ENCODE results near the gene HSD17B12. TPM values are rescaled to one million over a fixed set of nuclear protein-coding genes. Genes with fewer than 3 reads are reported as not detected.
A peak's percentile ranks its signal among the peaks of the same experiment; 100 is the strongest.

Gene HSD17B12
- total RNA-seq, 1 experiment from 2014 or later: 112 TPM

GRCh38 chr11:43812471-43812870, 131.9 kb downstream of the HSD17B12 start:
- H2AFZ ChIP-seq: no peak overlapping the region
- no peak overlapping the region for H3K4me3 ChIP-seq
- no peak overlapping the region for H3K4me2 ChIP-seq
- BruUV-seq (replicated peaks): no TSS peak
- POLR2A ChIA-PET (ENCODE audit: unreplicated experiment): no interaction called here
- H3K27ac ChIP-seq: no peak overlapping the region
- peaks cover 11% of the 10 kb centered on the region for H3K36me3 ChIP-seq (ENCODE audit: low read depth)
- H3K9me3 ChIP-seq (ENCODE audit: insufficient read depth, low read depth): no peaks in the 10 kb centered on the region
- H3K27me3 ChIP-seq (ENCODE audit: insufficient read depth, low read depth): no peaks in the 10 kb centered on the region
- intact Hi-C loops (cut with micrococcal nuclease; ENCODE audit: unreplicated experiment): no loop called here
- H3K9me2 ChIP-seq (ENCODE audit: insufficient read depth): no peaks in the 10 kb centered on the region
- no peak for DNase-seq
- no peak for TF ChIP-seq EZH2 (IDR thresholded peaks at IDR 0.05; ENCODE audit: low read depth)
- TF ChIP-seq, protein P1, sequence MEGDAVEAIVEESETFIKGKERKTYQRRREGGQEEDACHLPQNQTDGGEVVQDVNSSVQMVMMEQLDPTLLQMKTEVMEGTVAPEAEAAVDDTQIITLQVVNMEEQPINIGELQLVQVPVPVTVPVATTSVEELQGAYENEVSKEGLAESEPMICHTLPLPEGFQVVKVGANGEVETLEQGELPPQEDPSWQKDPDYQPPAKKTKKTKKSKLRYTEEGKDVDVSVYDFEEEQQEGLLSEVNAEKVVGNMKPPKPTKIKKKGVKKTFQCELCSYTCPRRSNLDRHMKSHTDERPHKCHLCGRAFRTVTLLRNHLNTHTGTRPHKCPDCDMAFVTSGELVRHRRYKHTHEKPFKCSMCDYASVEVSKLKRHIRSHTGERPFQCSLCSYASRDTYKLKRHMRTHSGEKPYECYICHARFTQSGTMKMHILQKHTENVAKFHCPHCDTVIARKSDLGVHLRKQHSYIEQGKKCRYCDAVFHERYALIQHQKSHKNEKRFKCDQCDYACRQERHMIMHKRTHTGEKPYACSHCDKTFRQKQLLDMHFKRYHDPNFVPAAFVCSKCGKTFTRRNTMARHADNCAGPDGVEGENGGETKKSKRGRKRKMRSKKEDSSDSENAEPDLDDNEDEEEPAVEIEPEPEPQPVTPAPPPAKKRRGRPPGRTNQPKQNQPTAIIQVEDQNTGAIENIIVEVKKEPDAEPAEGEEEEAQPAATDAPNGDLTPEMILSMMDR (conservative IDR thresholded peaks at IDR 0.05): no peak
- H3K79me2 ChIP-seq (ENCODE audit: low read depth): no peaks in the 10 kb centered on the region
- no peaks in the 10 kb centered on the region for H3K4me1 ChIP-seq (replicated peaks; ENCODE audit: insufficient read depth)
- no peaks in the 10 kb centered on the region for H3F3A ChIP-seq (ENCODE audit: insufficient read depth, low read depth)
- CTCF ChIA-PET: no interaction called here
- H4K20me1 ChIP-seq (ENCODE audit: insufficient read depth): 0 out of 2 replicates have a peak, but pooled peaks cover 3% of the 10 kb centered on the region

DNA sequence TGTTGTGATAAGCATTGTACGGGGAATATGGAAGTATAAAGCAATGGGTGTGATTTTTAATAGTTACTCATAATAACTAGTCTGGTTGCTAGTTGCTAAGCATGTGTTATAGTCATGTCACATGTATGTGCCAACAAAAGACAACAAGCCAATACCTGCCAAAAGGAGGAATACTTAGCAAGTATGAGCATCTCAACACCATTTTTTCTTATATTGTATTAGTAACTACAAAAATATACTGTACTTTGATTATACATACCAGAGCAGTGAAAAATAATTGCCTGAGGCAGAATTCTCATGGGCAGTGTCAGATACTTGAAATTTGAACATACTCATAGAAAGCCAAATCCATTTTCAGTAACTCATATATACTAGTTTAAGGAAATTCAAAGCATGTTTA, 137.7 kb downstream of the HSD17B12 start:
- Histone ChIP-seq H3K4me1 (replicated peaks; ENCODE audit: insufficient read depth) (peaks cover 13% of the 10 kb centered on the region), H3K36me3 (ENCODE audit: low read depth) (peaks cover 21% of the 10 kb centered on the region), H3K9me2 (ENCODE audit: insufficient read depth) (no peaks in the 10 kb centered on the region; the same call in 1 of the 2 replicates), H3K27ac (no peak overlapping the region), H3K9me3 (ENCODE audit: insufficient read depth, low read depth) (no peaks in the 10 kb centered on the region), H3F3A (ENCODE audit: insufficient read depth, low read depth) (no peaks in the 10 kb centered on the region), H3K4me3 (no peak overlapping the region), H3K79me2 (ENCODE audit: low read depth) (0 out of 2 replicates have a peak, but pooled peaks cover 3% of the 10 kb centered on the region), H3K4me2 (0 out of 2 replicates have a peak overlapping the region, but pooled peaks have one; percentile 17), H3K27me3 (ENCODE audit: insufficient read depth, low read depth) (no peaks in the 10 kb centered on the region), H2AFZ (no peak overlapping the region), H4K20me1 (ENCODE audit: insufficient read depth) (no peaks in the 10 kb centered on the region)
- DNase-seq: peak in 1 of 2 experiments; percentile 75
- intact Hi-C loops (cut with micrococcal nuclease; ENCODE audit: unreplicated experiment): no loop called here
- no TSS peak for BruUV-seq (replicated peaks)
- ChIA-PET POLR2A (ENCODE audit: unreplicated experiment) (no interaction called here), CTCF (no interaction called here)
- no peak for TF ChIP-seq EZH2 (IDR thresholded peaks at IDR 0.05; ENCODE audit: low read depth)
- TF ChIP-seq, protein P1 (conservative IDR thresholded peaks at IDR 0.05): no peak

- Histone ChIP-seq H3K27ac (no peak overlapping the region), H3K4me2 (no peak overlapping the region), H3K9me2 (ENCODE audit: insufficient read depth) (no peaks in the 10 kb centered on the region; the same call in 1 of the 2 replicates), H3K9me3 (ENCODE audit: insufficient read depth, low read depth) (no peaks in the 10 kb centered on the region), H3K79me2 (ENCODE audit: low read depth) (0 out of 2 replicates have a peak, but pooled peaks cover 3% of the 10 kb centered on the region), H3K4me1 (replicated peaks; ENCODE audit: insufficient read depth) (peaks cover 13% of the 10 kb centered on the region), H3F3A (ENCODE audit: insufficient read depth, low read depth) (no peaks in the 10 kb centered on the region), H3K27me3 (ENCODE audit: insufficient read depth, low read depth) (no peaks in the 10 kb centered on the region), H3K36me3 (ENCODE audit: low read depth) (peaks cover 21% of the 10 kb centered on the region), H4K20me1 (ENCODE audit: insufficient read depth) (no peaks in the 10 kb centered on the region; the same call in 1 of the 2 replicates), H2AFZ (no peak overlapping the region), H3K4me3 (no peak overlapping the region)
- DNase-seq: no peak
- BruUV-seq (replicated peaks): no TSS peak
- ChIA-PET CTCF (no interaction called here), POLR2A (ENCODE audit: unreplicated experiment) (no interaction called here)
- TF ChIP-seq, protein P1 (conservative IDR thresholded peaks at IDR 0.05): no peak
- TF ChIP-seq EZH2 (IDR thresholded peaks at IDR 0.05; ENCODE audit: low read depth): no peak
- intact Hi-C loops (cut with micrococcal nuclease; ENCODE audit: unreplicated experiment): no loop called here
Measured at GRCh38 chr11:43819926-43820325, 139.4 kb downstream of the HSD17B12 start.

Data from PC-9 (cell line).